Tibial nerve (tissue), 4 donors: Measurements from ENCODE around the gene LRBA. TPM values are rescaled to one million over a fixed set of nuclear protein-coding genes. Genes with fewer than 3 reads are reported as not detected.

Experiments
- DNase-seq, 2 donors: peaks; one replicate each; pipeline ENCODE4 v3.0.0-alpha.2; 2019; ENCODE audit warnings: low spot score in 2 of 2
- H3K27ac ChIP-seq, 4 donors: fragments of 200-600 bp; sonication (generic) in 3 of 4; one replicate each; pipeline ENCODE4 v1.5.1; 2017 to 2019; ENCODE audit warnings: mild to moderate bottlenecking in 1 of 4
- H3K27me3 ChIP-seq, 2 donors: fragments of 200-600 bp; sonication (generic) in 1 of 2; one replicate each; pipeline versions ENCODE4 v1.5.1 to v1.6.0; 2017 to 2019
- H3K36me3 ChIP-seq, 3 donors: fragments of 200-600 bp; sonication (generic); one replicate each; pipeline ENCODE4 v1.5.1; 2018 to 2019
- H3K4me1 ChIP-seq, 4 donors: fragments of 200-600 bp; sonication (generic) in 3 of 4; one replicate each; pipeline ENCODE4 v1.5.1; 2017 to 2019
- H3K4me3 ChIP-seq, 4 donors: fragments of 200-600 bp; sonication (generic) in 3 of 4; one replicate each; pipeline ENCODE4 v1.5.1; 2017 to 2019; ENCODE audit warnings: mild to moderate bottlenecking in 1 of 4, moderate library complexity in 1 of 4
- H3K9me3 ChIP-seq, 4 donors: fragments of 200-600 bp; sonication (generic) in 3 of 4; one replicate each; pipeline ENCODE4 v1.5.1; 2017 to 2019
- CTCF ChIP-seq, 5 experiments: fragments of 200-600 bp in 3 of 5; fragments of 450-650 bp in 2 of 5; sonication (generic) in 3 of 5; IDR thresholded peaks; one replicate each; pipeline ENCODE4 v1.5.1; 2016 to 2019; ENCODE audit warnings: antibody characterized with exemption in 5 of 5, mild to moderate bottlenecking in 3 of 5, moderate library complexity in 2 of 5
- EP300 ChIP-seq, 2 donors: sonication (generic); formaldehyde crosslinking; IDR thresholded peaks; one replicate each; pipeline ENCODE4 v1.6.1; 2017; ENCODE audit warnings: antibody characterized with exemption in 2 of 2, mild to moderate bottlenecking in 1 of 2
- POLR2A ChIP-seq, 2 donors: fragments of 450-650 bp; IDR thresholded peaks; one replicate each; pipeline ENCODE4 v1.6.1; 2017; ENCODE audit warnings: antibody characterized with exemption in 2 of 2, mild to moderate bottlenecking in 2 of 2, moderate library complexity in 2 of 2
- WGBS, 2 donors: methylation state at CpG; one replicate each; pipeline ENCODE4 v1.1.5; 2018; 5-methylcytosine and 5-hydroxymethylcytosine counted together
- total RNA-seq, 4 donors: library from RNA; depleted of rRNA; stranded (reverse); fragments of >200 nt; gene quantifications; one replicate each; pipeline ENCODE4 v1.1.0, GENCODE V29; 2016

LRBA gene
- total RNA-seq, 4 donors from 2014 or later = 35.4 to 43.1 (median 38.0) TPM

- Histone ChIP-seq H3K4me1 (no peaks in the 10 kb centered on the region), H3K4me3 (no peak overlapping the region), H3K27me3 (no peaks in the 10 kb centered on the region), H3K9me3 (peaks cover 0 to 5% (median 0%) of the 10 kb centered on the region in 4 donors), H3K27ac (no peak overlapping the region), H3K36me3 (peaks cover 0 to 23% (median 0%) of the 10 kb centered on the region in 3 donors)
- 90 to 94% methylated on average over 1 of the region's 1 CpG for WGBS, 2 donors
- TF ChIP-seq POLR2A (IDR thresholded peaks at IDR 0.05) (no peak), EP300 (IDR thresholded peaks at IDR 0.05) (no peak), CTCF (IDR thresholded peaks at IDR 0.05) (no peak)
- DNase-seq = no peak
Measured at GRCh38 chr4:150884625-150885024, 130.5 kb downstream of the LRBA start.

GRCh38 chr4:150875367-150875766 lies 139.7 kb downstream of the LRBA start:
- H3K36me3 ChIP-seq = peaks cover 0 to 47% (median 0%) of the 10 kb centered on the region in 3 donors
- DNase-seq = no peak
- H3K9me3 ChIP-seq = peaks cover 0 to 20% (median 2%) of the 10 kb centered on the region in 4 donors
- H3K4me1 ChIP-seq = no peaks in the 10 kb centered on the region
- no peak for TF ChIP-seq EP300 (IDR thresholded peaks at IDR 0.05)
- TF ChIP-seq POLR2A (IDR thresholded peaks at IDR 0.05) = no peak
- no peak for TF ChIP-seq CTCF (IDR thresholded peaks at IDR 0.05)
- no peak overlapping the region for H3K27ac ChIP-seq
- no peaks in the 10 kb centered on the region for H3K27me3 ChIP-seq
- WGBS, 2 donors = 100% methylated on average over 1 of the region's 1 CpG
- H3K4me3 ChIP-seq = no peak overlapping the region

- Histone ChIP-seq H3K27ac (no peak overlapping the region), H3K4me1 (no peaks in the 10 kb centered on the region), H3K4me3 (no peak overlapping the region), H3K36me3 (peaks cover 0 to 40% (median 0%) of the 10 kb centered on the region in 3 donors), H3K27me3 (no peaks in the 10 kb centered on the region), H3K9me3 (peaks cover 0 to 15% (median 2%) of the 10 kb centered on the region in 4 donors)
- no peak for DNase-seq
- TF ChIP-seq CTCF (IDR thresholded peaks at IDR 0.05) (no peak), EP300 (IDR thresholded peaks at IDR 0.05) (no peak), POLR2A (IDR thresholded peaks at IDR 0.05) (no peak)
- 79 to 88% methylated on average over 6 of the region's 6 CpGs for WGBS, 2 donors
Measured at GRCh38 chr4:150874338-150875226, 140.5 kb downstream of the LRBA start.

- Histone ChIP-seq H3K4me1 (no peaks in the 10 kb centered on the region), H3K27ac (no peak overlapping the region), H3K4me3 (no peak overlapping the region), H3K27me3 (no peaks in the 10 kb centered on the region), H3K36me3 (peaks cover 0 to 22% (median 0%) of the 10 kb centered on the region in 3 donors), H3K9me3 (no peaks in the 10 kb centered on the region)
- 11% methylated on average over 4 of the region's 4 CpGs for WGBS, 2 donors
- TF ChIP-seq CTCF (IDR thresholded peaks at IDR 0.05) (peak; percentile 33 to 64 (median 59)), POLR2A (IDR thresholded peaks at IDR 0.05) (no peak)
- DNase-seq = peak in 1 of 2 donors; percentile 77
Measured at GRCh38 chr4:150867148-150867547, 147.9 kb downstream of the LRBA start.

- Histone ChIP-seq H3K36me3 (no peaks in the 10 kb centered on the region), H3K9me3 (no peaks in the 10 kb centered on the region), H3K4me1 (no peaks in the 10 kb centered on the region), H3K4me3 (no peak overlapping the region), H3K27ac (no peak overlapping the region), H3K27me3 (no peaks in the 10 kb centered on the region)
- TF ChIP-seq CTCF (IDR thresholded peaks at IDR 0.05) (no peak), POLR2A (IDR thresholded peaks at IDR 0.05) (no peak), EP300 (IDR thresholded peaks at IDR 0.05) (no peak)
- no peak for DNase-seq
- WGBS, 2 donors = 88% methylated on average over 7 of the region's 7 CpGs
Measured at GRCh38 chr4:150863456-150863855, 151.6 kb downstream of the LRBA start.
